ENCODE results near the gene HLA-DRB5. TPM values are rescaled to one million over a fixed set of nuclear protein-coding genes. Genes with fewer than 3 reads are reported as not detected.

The HLA-DRB5 gene
- total RNA-seq, 1 donor from 2014 or later = not detected

- TF ChIP-seq CTCF (IDR thresholded peaks at IDR 0.05; ENCODE audit: insufficient read depth, low read length, poor library complexity, severe bottlenecking) = no peak
- Histone ChIP-seq H3K36me3 (ENCODE audit: control insufficient read depth, insufficient read depth, low read length) (no peaks in the 10 kb centered on the region), H3K4me3 (ENCODE audit: low read depth, low read length) (no peak overlapping the region), H3K27me3 (ENCODE audit: control insufficient read depth, insufficient read depth, low read length) (no peaks in the 10 kb centered on the region)
- no peak for DNase-seq (ENCODE audit: low read depth)
Measured at GRCh38 chr6:32519910-32520258, 10.2 kb downstream of the HLA-DRB5 start.

GRCh38 chr6:32519118-32519909, 10.8 kb downstream of the HLA-DRB5 start:
- no peaks in the 10 kb centered on the region for H3K36me3 ChIP-seq (ENCODE audit: control insufficient read depth, insufficient read depth, low read length)
- H3K4me3 ChIP-seq (ENCODE audit: low read depth, low read length) = no peak overlapping the region
- TF ChIP-seq CTCF (IDR thresholded peaks at IDR 0.05; ENCODE audit: insufficient read depth, low read length, poor library complexity, severe bottlenecking) = no peak
- no peak for DNase-seq (ENCODE audit: low read depth)
- no peaks in the 10 kb centered on the region for H3K27me3 ChIP-seq (ENCODE audit: control insufficient read depth, insufficient read depth, low read length)

- Histone ChIP-seq H3K4me3 (ENCODE audit: low read depth, low read length) (no peak overlapping the region), H3K27me3 (ENCODE audit: control insufficient read depth, insufficient read depth, low read length) (no peaks in the 10 kb centered on the region)
- TF ChIP-seq CTCF (IDR thresholded peaks at IDR 0.05; ENCODE audit: insufficient read depth, low read length, poor library complexity, severe bottlenecking) = no peak
Measured at GRCh38 chr6:32517654-32518445, 12.2 kb downstream of the HLA-DRB5 start.

GRCh38 chr6:32501016-32501415, 29.1 kb downstream of the HLA-DRB5 start:
- no peak for DNase-seq (ENCODE audit: low read depth)
- no peak for TF ChIP-seq CTCF (IDR thresholded peaks at IDR 0.05; ENCODE audit: insufficient read depth, low read length, poor library complexity, severe bottlenecking)
- H3K4me3 ChIP-seq (ENCODE audit: low read depth, low read length) = no peak overlapping the region
- H3K27me3 ChIP-seq (ENCODE audit: control insufficient read depth, insufficient read depth, low read length) = no peaks in the 10 kb centered on the region
- H3K36me3 ChIP-seq (ENCODE audit: control insufficient read depth, insufficient read depth, low read length) = no peaks in the 10 kb centered on the region

More at GRCh38 chr6:32517654-32518445, 12.2 kb downstream of the HLA-DRB5 start:
- DNase-seq (ENCODE audit: low read depth) = no peak
- no peaks in the 10 kb centered on the region for H3K36me3 ChIP-seq (ENCODE audit: control insufficient read depth, insufficient read depth, low read length)

GRCh38 chr6:32492351-32492750, 37.7 kb downstream of the HLA-DRB5 start:
- Histone ChIP-seq H3K36me3 (ENCODE audit: control insufficient read depth, insufficient read depth, low read length) (no peaks in the 10 kb centered on the region), H3K27me3 (ENCODE audit: control insufficient read depth, insufficient read depth, low read length) (no peaks in the 10 kb centered on the region), H3K4me3 (ENCODE audit: low read depth, low read length) (no peak overlapping the region)
- no peak for DNase-seq (ENCODE audit: low read depth)
- no peak for TF ChIP-seq CTCF (IDR thresholded peaks at IDR 0.05; ENCODE audit: insufficient read depth, low read length, poor library complexity, severe bottlenecking)

All from kidney epithelial cell (primary cell).